BLaER1 (cell line): ENCODE results near the gene POM121.
"Not testable (repeated sequence)": the region's sequence is repeated elsewhere in the genome, so short reads cannot be mapped to it uniquely, and the experiment has no call there.

Experiments
- H3K27ac ChIP-seq: shearing (Covaris generic); formaldehyde crosslinking; 2 replicates; pipeline ENCODE4 v1.8.1; 2022
- H3K27me3 ChIP-seq: shearing (Covaris generic); formaldehyde crosslinking; 2 replicates; pipeline ENCODE4 v1.8.1; 2022
- H3K36me3 ChIP-seq: shearing (Covaris generic); formaldehyde crosslinking; 2 replicates; pipeline ENCODE4 v1.8.1; 2022
- H3K4me1 ChIP-seq: shearing (Covaris generic); formaldehyde crosslinking; 2 replicates; pipeline ENCODE4 v1.8.1; 2022
- H3K4me2 ChIP-seq: shearing (Covaris generic); formaldehyde crosslinking; 2 replicates; pipeline ENCODE4 v1.8.1; 2022
- H3K4me3 ChIP-seq: shearing (Covaris generic); formaldehyde crosslinking; 2 replicates; pipeline ENCODE4 v1.8.1; 2022
- H3K9ac ChIP-seq: shearing (Covaris generic); formaldehyde crosslinking; 2 replicates; pipeline ENCODE4 v1.8.1; 2022
- H3K9me3 ChIP-seq: shearing (Covaris generic); formaldehyde crosslinking; 2 replicates; pipeline ENCODE4 v1.8.1; 2022
- H4K20me1 ChIP-seq: shearing (Covaris generic); formaldehyde crosslinking; 2 replicates; pipeline ENCODE4 v1.8.1; 2022

POM121 gene

GRCh38 chr7:72954563-72955198 lies 29.8 kb downstream of the POM121 start:
- H3K36me3 ChIP-seq, H3K27me3 ChIP-seq, H4K20me1 ChIP-seq, H3K4me2 ChIP-seq, H3K27ac ChIP-seq, H3K4me3 ChIP-seq, H3K4me1 ChIP-seq, H3K9ac ChIP-seq, H3K9me3 ChIP-seq: not testable (repeated sequence)

GRCh38 chr7:72960029-72960428 lies 35.1 kb downstream of the POM121 start:
- H4K20me1 ChIP-seq, H3K9me3 ChIP-seq: not testable (repeated sequence)

GRCh38 chr7:72960626-72961345 lies 35.9 kb downstream of the POM121 start:
- H3K4me2 ChIP-seq, H3K4me3 ChIP-seq, H3K27me3 ChIP-seq, H3K36me3 ChIP-seq, H4K20me1 ChIP-seq, H3K4me1 ChIP-seq, H3K27ac ChIP-seq, H3K9me3 ChIP-seq, H3K9ac ChIP-seq: not testable (repeated sequence)

More at GRCh38 chr7:72960029-72960428, 35.1 kb downstream of the POM121 start:
- not testable (repeated sequence) for H3K27me3 ChIP-seq, H3K4me1 ChIP-seq, H3K36me3 ChIP-seq, H3K4me2 ChIP-seq, H3K4me3 ChIP-seq, H3K27ac ChIP-seq, H3K9ac ChIP-seq

GRCh38 chr7:72961346-72961650 lies 36.4 kb downstream of the POM121 start:
- not testable (repeated sequence) for H3K9ac ChIP-seq, H3K4me3 ChIP-seq, H3K36me3 ChIP-seq

GRCh38 chr7:72963056-72963455 lies 38.2 kb downstream of the POM121 start:
- not testable (repeated sequence) for H3K9me3 ChIP-seq, H3K4me1 ChIP-seq, H3K36me3 ChIP-seq, H3K9ac ChIP-seq, H3K4me3 ChIP-seq, H3K27me3 ChIP-seq, H4K20me1 ChIP-seq, H3K4me2 ChIP-seq, H3K27ac ChIP-seq

More at GRCh38 chr7:72961346-72961650, 36.4 kb downstream of the POM121 start:
- not testable (repeated sequence) for H3K4me2 ChIP-seq, H3K4me1 ChIP-seq, H3K9me3 ChIP-seq, H3K27ac ChIP-seq, H4K20me1 ChIP-seq, H3K27me3 ChIP-seq

- H4K20me1 ChIP-seq, H3K27me3 ChIP-seq, H3K27ac ChIP-seq, H3K9me3 ChIP-seq, H3K4me1 ChIP-seq, H3K9ac ChIP-seq, H3K4me3 ChIP-seq, H3K36me3 ChIP-seq, H3K4me2 ChIP-seq: not testable (repeated sequence)
These were observed 40.5 kb downstream of the POM121 start for GRCh38 chr7:72965186-72965975.

- H3K4me2 ChIP-seq, H3K36me3 ChIP-seq, H4K20me1 ChIP-seq, H3K9me3 ChIP-seq, H3K4me3 ChIP-seq, H3K9ac ChIP-seq, H3K4me1 ChIP-seq, H3K27ac ChIP-seq, H3K27me3 ChIP-seq: not testable (repeated sequence)
These were observed 42.0 kb downstream of the POM121 start for GRCh38 chr7:72966892-72967291.

GRCh38 chr7:72968980-72969516 lies 44.2 kb downstream of the POM121 start, which contains the start of gene TRIM74:
TRIM74 (minus strand) TSS chr7:72969466; CDS start chr7:72966157, 3,309 bp downstream.
- H3K4me1 ChIP-seq, H3K27me3 ChIP-seq, H4K20me1 ChIP-seq, H3K27ac ChIP-seq, H3K9ac ChIP-seq, H3K9me3 ChIP-seq, H3K36me3 ChIP-seq, H3K4me3 ChIP-seq, H3K4me2 ChIP-seq: not testable (repeated sequence)

GRCh38 chr7:72969688-72970087 lies 44.8 kb downstream of the POM121 start:
- H3K27me3 ChIP-seq, H3K36me3 ChIP-seq, H3K9me3 ChIP-seq, H4K20me1 ChIP-seq, H3K4me1 ChIP-seq, H3K4me2 ChIP-seq, H3K4me3 ChIP-seq, H3K27ac ChIP-seq, H3K9ac ChIP-seq: not testable (repeated sequence)

- H3K4me1 ChIP-seq, H3K4me3 ChIP-seq, H4K20me1 ChIP-seq, H3K36me3 ChIP-seq, H3K27ac ChIP-seq, H3K9ac ChIP-seq, H3K4me2 ChIP-seq, H3K27me3 ChIP-seq, H3K9me3 ChIP-seq: not testable (repeated sequence)
These were observed 46.6 kb downstream of the POM121 start for GRCh38 chr7:72971505-72971904.

GRCh38 chr7:72974781-72975180 lies 49.9 kb downstream of the POM121 start:
- not testable (repeated sequence) for H3K9me3 ChIP-seq, H3K36me3 ChIP-seq, H3K27me3 ChIP-seq

GRCh38 chr7:72975656-72976286 lies 50.9 kb downstream of the POM121 start:
- not testable (repeated sequence) for H3K27me3 ChIP-seq

More at GRCh38 chr7:72974781-72975180, 49.9 kb downstream of the POM121 start:
- not testable (repeated sequence) for H3K4me3 ChIP-seq, H3K4me2 ChIP-seq, H3K27ac ChIP-seq, H3K9ac ChIP-seq, H3K4me1 ChIP-seq, H4K20me1 ChIP-seq

GRCh38 chr7:72976434-72976833 lies 51.5 kb downstream of the POM121 start:
- not testable (repeated sequence) for H3K9ac ChIP-seq, H3K27me3 ChIP-seq, H3K36me3 ChIP-seq, H3K4me3 ChIP-seq, H4K20me1 ChIP-seq, H3K27ac ChIP-seq, H3K4me1 ChIP-seq, H3K9me3 ChIP-seq, H3K4me2 ChIP-seq

More at GRCh38 chr7:72975656-72976286, 50.9 kb downstream of the POM121 start:
- H3K9me3 ChIP-seq, H3K9ac ChIP-seq, H3K4me1 ChIP-seq, H3K36me3 ChIP-seq, H3K27ac ChIP-seq, H4K20me1 ChIP-seq, H3K4me2 ChIP-seq, H3K4me3 ChIP-seq: not testable (repeated sequence)

- not testable (repeated sequence) for H3K27ac ChIP-seq, H4K20me1 ChIP-seq, H3K4me2 ChIP-seq, H3K9me3 ChIP-seq, H3K4me3 ChIP-seq, H3K27me3 ChIP-seq, H3K4me1 ChIP-seq, H3K9ac ChIP-seq, H3K36me3 ChIP-seq
These were observed 55.5 kb downstream of the POM121 start for GRCh38 chr7:72980382-72980781.
